Parathyroid adenoma (tissue), 2 donors: Measurements from ENCODE around the gene ZDHHC14.

Experiments used
- H2AFZ ChIP-seq: fragments of 300-600 bp; sonication (generic); one replicate; pipeline ENCODE4 v1.7.0; 2017; ENCODE audit warnings: antibody characterized with exemption, mild to moderate bottlenecking
- H3K27ac ChIP-seq: fragments of 300-600 bp; sonication (generic); one replicate; pipeline ENCODE4 v1.7.0; 2017
- H3K27me3 ChIP-seq: fragments of 300-600 bp; sonication (generic); one replicate; pipeline ENCODE4 v1.7.0; 2017; ENCODE audit warnings: low read length; ENCODE audit not compliant: control insufficient read depth, insufficient read depth
- H3K36me3 ChIP-seq: fragments of 300-600 bp; sonication (generic); one replicate; pipeline ENCODE4 v1.7.0; 2017; ENCODE audit warnings: low read length; ENCODE audit not compliant: control insufficient read depth, insufficient read depth
- H3K4me1 ChIP-seq: fragments of 300-600 bp; sonication (generic); one replicate; pipeline ENCODE4 v1.7.0; 2017; ENCODE audit warnings: control low read depth
- H3K4me2 ChIP-seq: fragments of 300-600 bp; sonication (generic); one replicate; pipeline ENCODE4 v1.7.0; 2017; ENCODE audit warnings: low read length
- H3K4me3 ChIP-seq: fragments of 300-600 bp; sonication (generic); one replicate; pipeline ENCODE4 v1.7.0; 2017; ENCODE audit warnings: low read depth, low read length
- H3K79me2 ChIP-seq: fragments of 300-600 bp; sonication (generic); one replicate; pipeline ENCODE4 v1.7.0; 2017; ENCODE audit warnings: control low read depth
- H3K9ac ChIP-seq: fragments of 300-600 bp; sonication (generic); one replicate; pipeline ENCODE4 v1.7.0; 2017; ENCODE audit warnings: mild to moderate bottlenecking
- H3K9me3 ChIP-seq: fragments of 300-600 bp; sonication (generic); one replicate; pipeline ENCODE4 v1.7.0; 2017; ENCODE audit warnings: low read length; ENCODE audit not compliant: control insufficient read depth
- CTCF ChIP-seq: fragments of 300-600 bp; sonication (generic); IDR thresholded peaks from one replicate; pipeline ENCODE4 v1.7.0; 2017; ENCODE audit warnings: antibody characterized with exemption, mild to moderate bottlenecking
- donor health status: primary hyperparathyroidism.

ZDHHC14 gene

GRCh38 chr6:157552081-157552747 is 171.2 kb downstream of the ZDHHC14 start:
- no peak for TF ChIP-seq CTCF
- Histone ChIP-seq H3K36me3 (no peaks in the 10 kb centered on the region), H3K4me1 (no peaks in the 10 kb centered on the region), H3K4me3 (no peak overlapping the region), H3K4me2 (no peak overlapping the region), H3K9ac (no peak overlapping the region), H2AFZ (no peak overlapping the region), H3K9me3 (no peaks in the 10 kb centered on the region), H3K79me2 (peaks cover 3% of the 10 kb centered on the region), H3K27ac (no peak overlapping the region), H3K27me3 (no peaks in the 10 kb centered on the region)

- H3K9ac ChIP-seq, result no peak overlapping the region
- H3K36me3 ChIP-seq, result no peaks in the 10 kb centered on the region
- H3K9me3 ChIP-seq, result no peaks in the 10 kb centered on the region
- H3K79me2 ChIP-seq, result peaks cover 3% of the 10 kb centered on the region
- no peaks in the 10 kb centered on the region for H3K27me3 ChIP-seq
- H2AFZ ChIP-seq, result no peak overlapping the region
- H3K4me2 ChIP-seq, result no peak overlapping the region
- no peaks in the 10 kb centered on the region for H3K4me1 ChIP-seq
- H3K4me3 ChIP-seq, result no peak overlapping the region
- no peak overlapping the region for H3K27ac ChIP-seq
- TF ChIP-seq CTCF, result no peak
Measured at GRCh38 chr6:157552820-157553485, 172.0 kb downstream of the ZDHHC14 start.

- no peak overlapping the region for H3K27ac ChIP-seq
- no peak overlapping the region for H3K4me2 ChIP-seq
- no peak overlapping the region for H3K9ac ChIP-seq
- peaks cover 3% of the 10 kb centered on the region for H3K79me2 ChIP-seq
- no peaks in the 10 kb centered on the region for H3K27me3 ChIP-seq
- H2AFZ ChIP-seq, result no peak overlapping the region
- no peaks in the 10 kb centered on the region for H3K36me3 ChIP-seq
- H3K4me1 ChIP-seq, result no peaks in the 10 kb centered on the region
- no peak for TF ChIP-seq CTCF
- no peak overlapping the region for H3K4me3 ChIP-seq
- no peaks in the 10 kb centered on the region for H3K9me3 ChIP-seq
Measured at GRCh38 chr6:157554747-157555146, 173.8 kb downstream of the ZDHHC14 start.

- Histone ChIP-seq H3K4me1 (no peaks in the 10 kb centered on the region), H3K27me3 (no peaks in the 10 kb centered on the region), H3K9ac (no peak overlapping the region), H3K4me2 (no peak overlapping the region), H3K4me3 (no peak overlapping the region), H3K27ac (no peak overlapping the region), H3K9me3 (no peaks in the 10 kb centered on the region), H3K79me2 (peaks cover 3% of the 10 kb centered on the region), H2AFZ (no peak overlapping the region), H3K36me3 (no peaks in the 10 kb centered on the region)
- TF ChIP-seq CTCF, result no peak
Measured at GRCh38 chr6:157555455-157556143, 174.6 kb downstream of the ZDHHC14 start.
